D721Med (cell line): ENCODE measurements around the gene SPATA20.

ENCODE experiments used
- DNase-seq: peaks from one replicate; pipeline ENCODE4 v3.0.0; 2011; ENCODE audit warnings: low spot score; ENCODE audit not compliant: insufficient read length
- FAIRE-seq: peaks from 2 replicates; lab custom pipeline; 2011; peaks lifted over from hg19 to GRCh38; lab: Jason Lieb, UNC
- CTCF ChIP-seq: IDR thresholded peaks from 2 replicates; pipeline ENCODE4 v1.5.1; 2012; ENCODE audit warnings: mild to moderate bottlenecking, control low read depth; ENCODE audit not compliant: insufficient read depth; ENCODE audit errors: missing control alignments

Gene SPATA20

GRCh38 chr17:50505591-50506130 is 41.3 kb upstream of the SPATA20 start:
- TF ChIP-seq CTCF, result no peak
- FAIRE-seq, result no peak

GRCh38 chr17:50506298-50506697 is 40.7 kb upstream of the SPATA20 start:
- TF ChIP-seq CTCF, result no peak
- DNase-seq (no peak), FAIRE-seq (no peak)

More at GRCh38 chr17:50505591-50506130, 41.3 kb upstream of the SPATA20 start:
- no peak for DNase-seq

GRCh38 chr17:50507871-50508572 is 39.0 kb upstream of the SPATA20 start, which contains the start of gene MYCBPAP:
MYCBPAP (plus strand) TSS chr17:50508439; CDS start chr17:50508675, 236 bp downstream.
- no peak for TF ChIP-seq CTCF
- FAIRE-seq, result no peak
- no peak for DNase-seq

GRCh38 chr17:50508573-50509460 is 38.2 kb upstream of the SPATA20 start:
- FAIRE-seq, result no peak
- no peak for DNase-seq
- no peak for TF ChIP-seq CTCF

GRCh38 chr17:50511058-50511457 is 35.9 kb upstream of the SPATA20 start:
- TF ChIP-seq CTCF, result no peak
- DNase-seq, result no peak
- FAIRE-seq, result no peak

- no peak for DNase-seq
- no peak for FAIRE-seq
- no peak for TF ChIP-seq CTCF
These were observed 33.5 kb upstream of the SPATA20 start for GRCh38 chr17:50513495-50513894.
